CD4-positive, alpha-beta T cell (primary cell): Measurements from ENCODE around the gene MAN2A1. TPM values are rescaled to one million over a fixed set of nuclear protein-coding genes. Genes with fewer than 3 reads are reported as not detected.

Source experiments
- ATAC-seq: fragments of 200-7000 bp; cut with Tn5 transposase; one replicate; pipeline ENCODE4 v1.10.0; 2022; ENCODE audit warnings: mild to moderate bottlenecking; ENCODE audit not compliant: poor library complexity
- CTCF ChIA-PET: fragments of 350-600 bp; sonication (Branson Sonifier 250); formaldehyde crosslinking; loops from one replicate; lab custom pipeline; 2021; ENCODE audit warnings: antibody characterized with exemption, inconsistent platforms; lab: Charles Lee
- POLR2A ChIA-PET: fragments of 350-600 bp; sonication (Branson Sonifier 250); formaldehyde crosslinking; loops from one replicate; lab custom pipeline; 2021; ENCODE audit warnings: antibody characterized with exemption, inconsistent platforms; lab: Charles Lee
- DNase-seq, 14 experiments: peaks; one replicate each; pipeline ENCODE4 v3.0.0-alpha.2; 2013 to 2020; ENCODE audit warnings: mixed read lengths in 2 of 14
- H3K27ac ChIP-seq, 2 donors: one replicate each; pipeline versions ENCODE4 v1.5.1 to v1.7.0; 2013; ENCODE audit warnings: low read length in 2 of 2, low read depth in 1 of 2, mild to moderate bottlenecking in 1 of 2
- H3K27me3 ChIP-seq, 2 experiments: 1 replicate in 1 of 2; 2 replicates in 1 of 2; pipeline versions ENCODE4 v1.6.1 to v1.7.0; 2013; ENCODE audit warnings: low read length in 2 of 2, control low read depth in 1 of 2, mild to moderate bottlenecking in 1 of 2, moderate library complexity in 1 of 2; ENCODE audit not compliant: insufficient read depth in 2 of 2, control insufficient read depth in 1 of 2
- H3K36me3 ChIP-seq: one replicate; pipeline ENCODE4 v1.6.1; 2013; ENCODE audit warnings: low read length, control low read depth; ENCODE audit not compliant: insufficient read depth
- H3K4me1 ChIP-seq: one replicate; pipeline ENCODE4 v1.6.1; 2013; ENCODE audit warnings: low read length, control low read depth; ENCODE audit not compliant: insufficient read depth
- H3K4me3 ChIP-seq: one replicate; pipeline ENCODE4 v1.5.1; 2013; ENCODE audit warnings: mild to moderate bottlenecking, low read length, moderate library complexity
- H3K9me3 ChIP-seq, 2 experiments: 1 replicate in 1 of 2; 2 replicates in 1 of 2; pipeline versions ENCODE4 v1.6.1 to v1.7.0; 2013; ENCODE audit warnings: low read length in 2 of 2, mild to moderate bottlenecking in 2 of 2, control low read depth in 1 of 2, moderate library complexity in 1 of 2; ENCODE audit not compliant: control insufficient read depth in 1 of 2, insufficient read depth in 1 of 2
- H3K27ac Mint-ChIP-seq: one replicate; pipeline ENCODE4 v1.8.0; 2020; ENCODE audit warnings: mixed read lengths
- H3K27me3 Mint-ChIP-seq: one replicate; pipeline ENCODE4 v1.8.0; 2021; ENCODE audit warnings: mixed read lengths
- H3K36me3 Mint-ChIP-seq: one replicate; pipeline ENCODE4 v1.8.0; 2021; ENCODE audit warnings: low read depth, mixed read lengths
- H3K4me1 Mint-ChIP-seq: one replicate; pipeline ENCODE4 v1.8.0; 2021; ENCODE audit warnings: low read depth, mixed read lengths
- H3K4me3 Mint-ChIP-seq: one replicate; pipeline ENCODE4 v1.8.0; 2020; ENCODE audit warnings: mild to moderate bottlenecking, mixed read lengths
- H3K9me3 Mint-ChIP-seq: one replicate; pipeline ENCODE4 v1.8.0; 2020; ENCODE audit warnings: mixed read lengths
- CTCF ChIP-seq: fragments of 200-600 bp; IDR thresholded peaks from one replicate; pipeline ENCODE4 v1.8.0; 2022; ENCODE audit warnings: antibody characterized with exemption, mild to moderate bottlenecking
- intact Hi-C, 2 experiments: fragments of 100-400 bp; cut with DNase I in 1 of 2; cut with micrococcal nuclease in 1 of 2; formaldehyde crosslinking; loops; one replicate each; pipeline versions ENCODE4 v1.15.1 to v1.9.0; 2023 to 2025; cut with DNase I, micrococcal nuclease
- total RNA-seq, 174 experiments: library from RNA in 2 of 174; stranded (reverse) in 2 of 174; gene quantifications; one replicate each; pipeline ENCODE4 v1.2.3 and lab custom pipeline; 2021 to 2026

MAN2A1 gene
- total RNA-seq, 2 experiments from 2014 or later, result 50.6 to 52.7 TPM

GRCh38 chr5:109876941-109877669 is 187.4 kb downstream of the MAN2A1 start:
- Mint-ChIP-seq H3K36me3 (no peaks in the 10 kb centered on the region), H3K27me3 (no peaks in the 10 kb centered on the region), H3K27ac (no peak overlapping the region), H3K9me3 (no peaks in the 10 kb centered on the region), H3K4me1 (peaks cover 39% of the 10 kb centered on the region), H3K4me3 (no peak overlapping the region)
- H3K9me3 ChIP-seq, result no peaks in the 10 kb centered on the region
- H3K4me1 ChIP-seq, result peaks cover 2% of the 10 kb centered on the region
- no peaks in the 10 kb centered on the region for H3K27me3 ChIP-seq
- H3K4me3 ChIP-seq, result no peak overlapping the region
- no peak overlapping the region for H3K27ac ChIP-seq
- ATAC-seq, result no peak
- H3K36me3 ChIP-seq, result no peaks in the 10 kb centered on the region
- POLR2A ChIA-PET, result no interaction called here
- CTCF ChIA-PET, result no interaction called here
- TF ChIP-seq CTCF, result no peak
- no peak for DNase-seq
- intact Hi-C loops, result no loop called here

GRCh38 chr5:109877670-109878045 is 187.9 kb downstream of the MAN2A1 start:
- no peak overlapping the region for H3K27ac ChIP-seq
- Mint-ChIP-seq H3K9me3 (no peaks in the 10 kb centered on the region), H3K4me1 (peaks cover 45% of the 10 kb centered on the region), H3K36me3 (no peaks in the 10 kb centered on the region), H3K4me3 (no peak overlapping the region), H3K27ac (no peak overlapping the region), H3K27me3 (no peaks in the 10 kb centered on the region)
- intact Hi-C loops, result no loop called here
- ATAC-seq, result no peak
- H3K4me3 ChIP-seq, result no peak overlapping the region
- ChIA-PET POLR2A (no interaction called here), CTCF (no interaction called here)
- H3K9me3 ChIP-seq, result no peaks in the 10 kb centered on the region
- no peak for DNase-seq
- H3K27me3 ChIP-seq, result no peaks in the 10 kb centered on the region
- no peak for TF ChIP-seq CTCF
- no peaks in the 10 kb centered on the region for H3K36me3 ChIP-seq
- peaks cover 2% of the 10 kb centered on the region for H3K4me1 ChIP-seq

GRCh38 chr5:109878887-109879286 is 189.2 kb downstream of the MAN2A1 start:
- ChIA-PET CTCF (no interaction called here), POLR2A (no interaction called here)
- Mint-ChIP-seq H3K4me1 (peaks cover 48% of the 10 kb centered on the region), H3K36me3 (no peaks in the 10 kb centered on the region), H3K27ac (no peak overlapping the region), H3K4me3 (no peak overlapping the region), H3K27me3 (no peaks in the 10 kb centered on the region), H3K9me3 (no peaks in the 10 kb centered on the region)
- Histone ChIP-seq H3K36me3 (no peaks in the 10 kb centered on the region), H3K4me3 (no peak overlapping the region), H3K27ac (no peak overlapping the region), H3K27me3 (no peaks in the 10 kb centered on the region), H3K9me3 (no peaks in the 10 kb centered on the region), H3K4me1 (peaks cover 2% of the 10 kb centered on the region)
- TF ChIP-seq CTCF, result no peak
- ATAC-seq (no peak), DNase-seq (no peak)
- intact Hi-C loops, result no loop called here
